Lung microvascular endothelial cell (primary cell): ENCODE measurements around the gene SSBP4. TPM values are rescaled to one million over a fixed set of nuclear protein-coding genes. Genes with fewer than 3 reads are reported as not detected.
A peak's percentile ranks its signal among the peaks of the same experiment; 100 is the strongest.

Source experiments
- DNase-seq, 2 donors: peaks; one replicate each; pipeline versions ENCODE4 v3.0.0 to v3.0.0-alpha.2; 2010; ENCODE audit warnings: low read depth in 2 of 2
- total RNA-seq: library from RNA; depleted of rRNA; stranded (reverse); fragments of >200 nt; gene quantifications from 2 replicates; pipeline ENCODE4 v1.2.1, GENCODE V29; 2014

Gene SSBP4
- total RNA-seq, 1 donor from 2014 or later = 45.8 TPM

DNA sequence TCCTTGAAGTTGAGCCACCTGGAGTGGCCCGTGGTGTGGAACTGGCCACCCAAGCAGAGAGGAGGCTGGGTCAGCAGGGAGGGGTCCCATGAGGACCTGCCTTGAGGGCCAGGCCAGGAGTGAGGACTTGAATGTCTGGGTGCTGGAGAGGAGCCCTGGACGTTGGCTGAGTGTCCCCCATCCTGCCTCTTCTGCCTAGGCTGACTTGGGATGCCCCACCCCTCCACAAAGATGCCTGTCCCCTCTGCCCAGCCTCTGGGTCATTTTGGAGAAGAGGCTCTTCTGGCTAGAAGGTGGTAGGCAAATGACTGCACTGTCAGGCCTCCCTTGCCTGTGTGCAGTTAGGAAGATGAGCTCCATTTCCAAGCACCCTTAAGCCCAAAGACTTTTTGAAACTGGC, 1.7 kb downstream of the SSBP4 start:
- DNase-seq = no peak

DNA sequence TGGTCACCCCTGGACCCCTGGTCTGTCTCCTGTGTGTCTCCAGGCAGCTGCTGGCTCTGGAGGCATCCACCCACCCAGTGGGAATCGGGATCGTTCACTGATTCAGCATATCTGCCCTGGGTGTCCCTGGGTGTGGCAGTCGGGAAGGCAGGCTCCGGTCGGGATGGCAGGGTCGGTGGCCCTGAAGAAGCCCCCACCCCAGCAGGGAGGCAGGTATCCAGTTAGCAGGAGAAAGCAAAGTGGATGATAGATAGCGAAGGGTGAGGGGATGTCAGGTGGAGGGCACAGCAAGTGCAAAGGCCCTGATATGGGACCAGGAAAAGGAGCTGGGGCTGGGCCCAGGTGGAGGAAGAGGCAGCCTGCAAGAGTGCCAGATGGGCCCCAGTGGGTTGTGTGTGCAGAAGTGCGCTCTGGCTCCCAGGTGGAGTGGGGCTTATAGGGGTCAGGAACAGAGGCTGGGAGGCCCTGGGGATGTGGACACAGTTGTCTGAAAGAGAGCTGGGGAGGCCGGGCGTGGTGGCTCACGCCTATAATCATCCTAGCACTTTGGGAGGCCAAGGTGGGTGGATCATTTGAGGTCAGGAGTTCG, 2.3 kb downstream of the SSBP4 start:
- DNase-seq = no peak

DNA sequence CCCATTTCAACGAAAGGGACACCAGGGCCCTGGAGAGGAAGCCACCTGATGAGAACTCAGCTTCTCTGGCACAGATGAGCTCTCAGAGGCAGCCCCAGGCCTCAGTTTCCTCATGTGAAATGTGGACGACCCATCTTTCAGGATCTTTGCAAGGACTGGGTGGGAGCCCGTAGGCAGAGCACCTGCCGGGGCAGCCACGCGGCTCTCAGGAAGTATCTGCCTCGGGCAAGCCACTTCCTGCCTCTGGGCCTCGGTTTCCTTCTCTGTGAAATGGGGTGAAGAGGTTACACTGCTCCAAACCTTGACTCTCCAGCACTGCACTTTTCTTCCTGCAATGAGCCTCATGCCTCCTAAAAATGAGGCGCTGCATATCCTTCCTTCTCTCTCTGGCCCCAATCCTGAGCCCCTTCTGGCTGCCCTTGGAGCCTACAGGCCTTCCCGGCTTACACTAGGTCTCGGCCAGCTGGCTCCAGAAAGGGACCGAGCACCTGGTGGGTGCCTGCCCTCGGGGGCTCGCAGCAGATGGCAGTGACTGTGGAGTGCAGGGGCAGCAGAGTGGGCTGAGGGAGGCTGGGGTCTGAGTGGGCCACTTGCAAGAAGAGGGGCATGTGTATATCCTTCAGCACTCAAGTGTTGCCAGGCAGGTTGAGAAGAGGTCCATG, 3.5 kb downstream of the SSBP4 start:
- no peak for DNase-seq

DNA sequence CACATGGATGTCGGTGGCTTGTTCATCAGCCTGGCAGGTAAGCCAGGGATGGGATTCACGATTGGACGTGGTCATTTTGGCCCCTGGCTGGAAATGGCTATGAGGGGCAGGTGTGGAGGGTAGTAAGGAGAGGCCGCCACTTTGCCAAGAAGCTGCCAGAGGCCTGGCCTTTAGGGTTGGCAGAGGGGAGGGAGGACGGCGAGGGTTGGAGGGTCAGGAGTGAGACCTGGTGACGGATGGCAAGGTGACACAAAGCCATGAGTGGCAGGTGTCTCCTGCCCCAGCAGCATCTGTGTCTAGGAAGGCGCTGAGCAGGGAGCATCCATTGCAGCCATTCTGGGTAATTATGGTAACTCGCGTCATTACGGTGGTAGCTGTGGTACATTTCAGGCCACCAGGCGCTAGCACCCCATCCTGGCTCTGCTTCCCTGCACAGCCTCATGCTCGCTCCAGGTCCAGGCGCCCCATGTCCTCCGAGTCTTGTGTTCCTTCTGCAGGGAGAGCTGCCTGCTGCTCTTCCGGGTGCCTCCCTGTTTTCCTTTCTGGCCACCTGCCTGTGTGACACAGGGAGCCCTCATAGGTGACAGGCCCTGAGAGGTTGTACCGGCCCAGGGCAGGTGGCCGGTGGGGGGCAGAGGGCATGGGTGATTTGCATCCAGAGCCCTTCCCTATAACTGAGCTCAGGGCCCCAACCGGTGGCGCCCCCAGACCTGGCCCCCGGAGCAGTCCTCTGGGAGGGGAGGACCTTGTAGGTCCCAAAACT, 4.2 kb downstream of the SSBP4 start:
- no peak for DNase-seq

DNA sequence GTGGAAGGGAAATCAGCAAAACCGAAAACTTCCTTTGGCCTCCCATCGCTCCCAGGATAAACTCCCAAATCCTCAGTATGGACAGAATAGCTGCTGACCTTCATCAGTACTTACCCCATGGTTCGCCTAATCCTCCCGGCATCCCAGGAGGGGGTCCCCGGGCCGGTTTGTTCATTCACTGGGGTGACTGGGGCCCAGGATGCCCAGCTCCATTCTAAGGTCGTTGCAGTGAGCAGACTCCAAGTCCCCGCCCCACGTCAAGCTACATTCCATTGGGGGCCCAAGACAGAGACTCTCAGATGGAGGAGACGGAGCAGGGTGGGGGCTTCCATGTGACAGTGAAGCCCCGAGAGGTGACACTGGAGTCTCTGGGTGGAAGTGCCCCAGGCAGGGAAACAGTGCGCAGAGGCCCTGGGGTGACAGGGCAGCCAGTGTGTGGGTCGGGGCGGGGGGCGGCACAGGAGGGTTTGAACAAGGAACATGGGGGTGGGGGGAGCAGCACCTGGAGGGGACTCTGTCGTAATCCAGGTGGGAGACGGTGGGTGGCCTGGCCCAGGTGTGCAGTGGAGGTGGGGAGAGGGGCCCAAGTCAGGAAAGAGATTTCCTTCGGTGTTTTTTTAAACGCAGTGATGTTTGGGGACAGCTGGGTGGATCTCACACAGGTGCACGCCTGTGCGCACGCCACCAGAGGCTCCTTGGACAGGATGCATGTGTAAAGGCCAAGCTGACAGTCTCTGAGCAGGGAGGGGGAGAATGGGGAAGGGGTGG, 5.1 kb downstream of the SSBP4 start:
- no peak for DNase-seq

DNA sequence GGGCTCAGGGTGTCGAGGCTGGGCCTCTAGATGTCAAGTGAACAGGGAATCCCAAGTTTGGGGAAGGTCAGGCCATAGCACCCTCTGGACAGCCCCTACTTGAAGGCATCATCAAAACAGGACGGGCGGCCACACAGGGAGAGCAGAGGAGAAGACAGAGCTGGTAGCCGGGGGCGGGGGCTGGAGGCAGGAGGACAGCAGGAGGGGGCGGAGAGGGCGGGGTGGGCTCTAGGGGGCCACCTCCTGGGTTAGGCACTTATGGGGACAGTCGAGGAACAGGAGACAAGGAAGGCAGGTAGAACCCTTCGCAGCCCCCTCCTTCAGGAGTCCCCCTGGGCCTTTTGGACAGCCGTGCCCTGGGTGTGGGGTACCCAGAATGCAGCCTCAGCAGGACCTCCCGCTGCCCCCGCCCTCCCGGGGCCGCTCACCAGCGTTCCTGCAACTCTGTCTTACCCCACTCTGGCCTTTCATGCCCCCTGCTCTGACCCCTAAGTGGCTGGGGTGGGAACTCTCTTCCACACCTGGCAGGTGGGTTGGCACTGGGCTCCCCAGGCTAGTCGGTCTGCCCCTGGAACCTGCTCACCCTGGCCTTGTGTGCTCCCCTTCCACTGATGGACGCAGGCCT, 5.8 kb downstream of the SSBP4 start:
- DNase-seq = no peak

DNA sequence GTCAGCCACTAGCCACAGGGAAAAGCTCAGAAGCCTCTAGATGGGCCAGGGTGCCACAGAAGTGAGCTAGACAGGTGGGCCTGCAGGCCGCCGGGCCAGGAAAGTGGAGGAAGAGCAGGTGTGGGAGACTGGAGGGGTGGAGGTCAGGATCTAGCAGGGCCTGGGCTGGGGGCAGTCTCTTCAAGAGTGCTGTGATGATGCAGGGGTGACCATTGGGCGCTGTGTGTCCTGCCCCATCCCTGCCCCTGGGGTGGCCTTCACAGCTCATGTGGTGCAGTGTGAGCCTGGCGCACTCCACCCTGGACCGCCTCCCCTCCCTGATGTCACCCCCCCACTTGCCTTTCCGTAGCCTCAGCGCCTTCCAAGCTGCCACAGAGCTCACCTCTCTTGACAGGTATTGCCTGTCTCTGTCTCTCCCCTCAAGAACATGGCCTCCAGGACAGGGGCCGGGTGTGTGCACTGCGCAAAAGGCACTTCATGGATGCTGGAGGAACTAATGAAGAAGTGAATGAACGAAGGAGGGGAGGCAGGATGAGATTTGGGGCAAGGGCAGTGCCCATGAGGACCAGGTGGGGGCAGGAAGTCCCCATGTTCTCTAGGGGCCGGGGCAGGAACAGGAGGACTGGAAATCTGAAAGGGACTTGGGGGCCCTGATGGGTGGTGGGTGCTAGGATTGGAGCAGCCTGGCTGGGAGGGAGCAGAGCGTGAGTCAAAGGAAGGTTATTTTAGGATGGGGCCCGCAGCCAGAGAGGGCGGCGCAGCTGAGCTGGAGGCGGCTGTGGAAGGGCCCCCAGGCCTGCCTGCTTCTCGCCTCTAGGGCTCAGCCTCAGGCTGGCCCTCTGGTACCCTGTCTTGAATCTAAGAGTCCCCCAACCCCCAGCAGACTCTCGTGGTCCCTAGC, 6.6 kb downstream of the SSBP4 start:
- no peak for DNase-seq

DNA sequence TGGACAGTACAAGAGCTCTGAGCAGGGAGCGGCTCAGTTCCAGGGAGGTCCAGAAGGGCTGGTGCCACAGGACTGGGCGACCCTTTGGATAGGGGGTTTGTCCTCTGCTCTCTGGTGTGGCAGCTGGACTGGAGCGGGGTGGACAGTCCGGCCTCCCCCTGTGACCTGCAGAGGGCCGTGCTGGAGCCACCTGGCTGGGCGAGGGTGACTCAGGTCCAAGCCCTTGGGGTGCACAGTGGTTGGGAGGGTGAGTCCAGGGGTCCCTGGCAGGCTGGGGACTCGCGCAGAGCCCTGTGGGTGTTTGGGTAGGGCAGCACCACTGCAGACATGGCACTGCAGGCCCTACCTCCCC, 7.2 kb downstream of the SSBP4 start:
- no peak for DNase-seq

DNA sequence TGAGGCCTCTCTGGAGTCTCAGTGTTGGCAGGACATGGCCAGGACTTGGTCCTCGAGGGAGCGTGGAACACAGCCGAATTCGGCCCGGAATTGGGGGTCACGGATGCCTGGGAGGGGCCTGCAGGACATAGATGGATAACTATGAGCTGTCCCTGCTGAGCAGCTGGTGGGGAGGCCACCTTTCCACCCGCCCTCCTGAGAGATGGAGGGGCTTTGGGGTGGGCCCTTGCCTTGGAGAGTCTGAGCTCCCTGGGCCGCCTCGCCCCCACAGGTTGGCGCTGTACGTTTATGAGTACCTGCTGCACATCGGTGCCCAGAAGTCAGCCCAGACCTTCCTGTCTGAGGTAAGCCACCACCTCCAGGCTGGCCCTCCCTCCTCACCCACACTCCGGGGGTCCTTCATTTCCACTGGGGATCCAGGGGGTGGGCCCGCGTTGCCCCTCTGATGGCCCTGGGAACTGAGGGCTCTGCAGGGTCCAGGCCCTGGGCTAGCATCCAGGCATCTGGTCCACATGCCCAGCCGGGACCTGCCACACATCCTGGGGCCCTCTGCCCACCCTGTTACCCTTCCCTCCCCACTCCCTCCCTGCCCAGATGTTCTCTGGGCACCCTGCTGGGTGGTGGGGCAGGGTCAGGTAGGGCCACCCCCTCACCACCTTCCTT, 8.0 kb downstream of the SSBP4 start:
- no peak for DNase-seq

DNA sequence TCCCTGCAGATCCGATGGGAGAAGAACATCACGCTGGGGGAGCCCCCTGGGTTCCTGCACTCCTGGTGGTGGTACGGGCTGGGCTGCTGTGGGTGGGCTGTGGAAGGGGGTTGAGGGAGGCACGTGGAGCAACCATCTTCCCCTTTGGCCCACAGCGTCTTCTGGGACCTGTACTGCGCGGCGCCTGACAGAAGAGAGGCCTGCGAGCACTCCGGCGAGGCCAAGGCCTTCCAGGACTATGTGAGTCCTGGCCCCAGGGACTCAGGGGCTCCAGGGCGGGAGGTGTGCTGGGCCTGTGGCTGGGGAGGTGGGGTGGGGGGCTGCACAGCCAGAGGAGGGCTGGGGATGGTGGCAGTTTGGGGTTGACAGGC, 8.5 kb downstream of the SSBP4 start:
- no peak for DNase-seq

DNA sequence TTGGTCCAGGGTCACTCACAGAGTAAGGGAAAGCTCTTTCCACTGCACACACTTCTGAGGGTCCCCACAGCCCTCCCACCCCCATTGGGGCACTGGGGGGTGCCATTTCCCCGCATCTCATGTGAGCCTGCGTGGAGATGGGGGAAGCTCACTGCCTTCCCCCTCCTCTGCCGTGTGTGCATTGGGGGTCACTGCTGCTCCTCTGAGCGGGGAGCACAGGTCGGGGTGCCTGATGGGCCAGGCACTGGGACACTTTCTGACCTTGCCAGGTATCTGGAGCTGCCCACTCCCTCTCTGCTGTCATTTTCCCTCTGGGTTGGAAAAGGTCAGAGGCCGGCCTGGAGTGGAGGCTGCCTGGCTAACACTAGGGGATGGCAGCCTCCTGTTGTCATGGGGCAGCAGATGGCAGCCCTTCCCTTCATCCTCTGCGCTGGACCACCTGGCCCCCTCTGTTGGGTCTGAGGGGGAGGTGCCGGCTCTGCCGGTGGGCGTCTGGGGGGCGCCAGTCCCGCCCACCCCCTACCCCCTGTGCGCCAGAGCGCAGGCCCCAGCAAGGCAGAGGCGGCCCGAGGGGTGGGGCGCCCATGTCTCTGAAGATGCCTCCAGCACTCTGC, 9.1 kb downstream of the SSBP4 start:
- DNase-seq = no peak

DNA sequence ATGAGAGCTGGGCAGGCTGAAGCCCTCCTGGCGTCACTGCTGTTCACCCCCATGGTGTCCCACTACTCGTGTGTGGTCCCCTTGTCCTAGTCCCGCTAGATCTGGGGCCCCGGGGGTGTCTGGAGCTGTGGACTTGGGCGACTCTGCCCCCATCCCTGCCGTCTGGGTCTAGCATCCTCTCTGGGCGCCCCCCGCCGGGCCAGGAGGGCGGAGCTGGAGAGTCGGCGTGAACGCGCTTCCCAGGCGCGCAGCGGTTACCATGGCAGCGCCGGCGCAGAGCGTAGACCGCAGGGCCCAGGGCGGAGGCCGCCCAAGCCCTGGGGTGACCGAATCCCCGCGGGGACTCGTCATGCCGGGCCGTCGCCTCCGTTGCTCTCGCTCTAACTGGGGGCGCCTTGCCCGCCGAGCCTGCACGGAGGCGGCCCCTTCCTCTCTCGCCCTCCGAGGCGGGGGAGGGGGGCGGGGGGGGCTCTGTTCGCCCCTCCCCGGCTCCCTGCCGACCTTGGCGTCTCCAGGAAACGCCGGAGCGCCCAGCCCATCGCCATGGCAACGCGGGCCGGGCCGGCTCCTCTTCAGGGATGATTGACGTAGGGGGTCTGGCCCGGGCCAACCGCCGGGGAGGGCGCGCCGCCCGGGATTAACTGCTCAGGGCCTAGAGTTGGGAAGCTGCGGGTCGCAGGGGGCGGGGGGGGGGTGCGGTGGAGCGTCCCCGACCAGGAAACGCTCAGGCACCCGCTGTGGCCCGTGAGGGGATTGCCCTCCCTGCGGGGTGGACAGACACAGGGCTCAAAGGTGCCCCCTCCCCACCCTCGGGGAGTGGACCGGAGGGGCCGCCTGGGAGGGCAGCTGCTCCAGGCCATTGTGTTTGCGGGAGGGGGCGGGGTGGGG, 9.8 kb downstream of the SSBP4 start:
- peak; percentile 81 to 93 for DNase-seq

DNA sequence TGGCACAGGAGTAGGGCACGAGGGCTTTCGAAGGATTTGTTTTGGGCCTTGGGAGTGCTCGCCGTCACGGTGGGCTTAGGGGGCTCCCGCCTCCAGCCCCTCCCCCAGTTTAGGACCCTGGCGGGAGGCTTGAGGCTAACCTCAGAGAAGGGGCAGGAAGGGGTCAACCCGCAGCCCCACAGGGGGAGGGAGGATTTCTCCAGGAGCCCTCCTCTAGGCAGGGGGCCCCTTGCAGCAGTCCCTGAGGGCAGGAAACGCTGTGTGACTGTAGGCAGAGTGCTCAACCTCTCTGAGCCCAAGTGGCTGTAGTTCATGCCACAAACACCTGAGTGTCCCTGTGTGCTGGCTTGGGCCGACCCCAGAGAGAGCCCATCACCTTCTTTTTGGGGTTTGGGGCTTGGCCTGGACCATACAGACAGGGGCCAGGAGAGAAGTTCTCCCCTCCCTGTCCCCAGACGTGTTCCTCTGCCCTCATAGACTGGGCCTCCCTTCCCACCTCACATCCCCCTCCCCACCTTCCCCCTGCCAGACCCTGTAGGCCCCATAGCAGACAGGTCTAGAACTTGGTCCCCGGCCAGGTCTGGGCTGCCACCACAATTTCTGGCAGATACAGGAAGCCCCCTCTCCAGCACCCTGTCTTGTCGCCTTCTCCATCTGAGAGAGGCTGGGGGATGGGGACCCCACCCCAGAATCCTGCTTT, 10.7 kb downstream of the SSBP4 start:
- no peak for DNase-seq

DNA sequence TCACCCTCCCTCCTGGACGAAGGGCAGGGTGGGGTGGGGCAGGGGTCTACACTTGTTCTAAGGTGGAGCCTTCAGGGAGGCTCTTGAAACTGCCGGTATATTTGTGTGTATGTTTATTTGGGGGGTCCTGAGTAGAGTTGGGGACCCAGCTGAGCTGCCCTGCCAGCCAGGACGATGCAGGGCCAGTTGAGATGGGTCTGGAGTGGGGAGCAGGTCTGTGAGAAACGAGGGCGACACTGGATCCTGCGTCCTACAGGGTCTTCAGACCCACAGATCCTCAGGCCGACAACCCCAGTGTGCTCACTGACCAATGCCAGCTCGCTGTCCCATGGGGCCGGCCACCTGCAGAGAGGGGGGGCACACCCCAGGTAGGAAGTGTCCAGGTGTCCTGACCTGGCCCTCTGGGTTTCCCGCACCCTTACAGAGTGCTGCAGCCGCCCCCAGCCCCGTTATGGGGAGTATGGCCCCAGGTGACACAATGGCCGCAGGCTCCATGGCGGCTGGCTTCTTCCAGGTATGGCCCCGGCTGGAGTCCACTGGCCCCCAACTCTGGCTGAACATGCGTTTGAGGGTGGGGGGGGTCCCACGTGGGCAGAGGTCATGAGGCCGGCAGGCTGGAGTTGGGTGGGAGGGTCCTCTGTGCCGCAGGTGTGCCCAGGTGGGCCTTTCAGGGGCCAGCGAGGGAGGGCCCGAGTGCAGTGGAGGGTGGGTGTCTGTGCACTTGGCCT, 11.4 kb downstream of the SSBP4 start:
- DNase-seq = no peak

DNA sequence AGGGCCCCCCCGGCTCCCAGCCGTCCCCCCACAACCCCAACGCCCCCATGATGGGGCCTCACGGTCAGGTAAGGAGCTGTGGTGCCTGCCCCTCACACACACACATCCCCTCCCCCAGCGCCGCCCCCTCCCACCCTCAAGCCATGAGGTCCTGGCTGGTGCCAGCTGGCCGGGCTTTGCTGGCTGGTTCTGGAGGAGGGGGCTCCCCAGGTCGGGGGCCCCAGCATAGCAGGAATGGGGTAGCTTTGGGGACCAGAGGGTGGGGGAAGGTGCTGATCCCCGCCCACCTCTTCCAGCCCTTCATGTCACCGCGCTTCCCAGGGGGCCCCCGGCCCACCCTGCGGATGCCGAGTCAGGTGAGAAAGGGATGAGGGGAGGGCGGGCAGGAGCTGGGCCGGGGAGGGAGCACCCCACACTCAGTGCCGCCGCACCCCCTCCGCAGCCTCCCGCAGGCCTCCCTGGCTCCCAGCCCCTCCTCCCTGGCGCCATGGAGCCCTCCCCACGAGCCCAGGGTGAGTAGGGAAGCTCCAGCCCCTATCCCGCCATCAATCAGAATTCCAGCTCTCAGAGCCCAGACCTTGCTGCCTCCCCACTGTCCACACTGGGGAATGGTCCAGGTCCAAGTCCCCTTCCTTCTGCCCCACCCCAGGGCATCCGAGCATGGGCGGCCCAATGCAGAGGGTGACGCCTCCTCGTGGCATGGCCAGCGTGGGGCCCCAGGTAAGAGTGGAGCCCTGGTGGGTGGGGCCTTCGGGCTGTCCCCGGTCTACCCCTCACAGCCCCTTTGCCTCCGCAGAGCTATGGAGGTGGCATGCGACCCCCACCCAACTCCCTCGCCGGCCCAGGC, 12.4 kb downstream of the SSBP4 start:
- DNase-seq = no peak

DNA sequence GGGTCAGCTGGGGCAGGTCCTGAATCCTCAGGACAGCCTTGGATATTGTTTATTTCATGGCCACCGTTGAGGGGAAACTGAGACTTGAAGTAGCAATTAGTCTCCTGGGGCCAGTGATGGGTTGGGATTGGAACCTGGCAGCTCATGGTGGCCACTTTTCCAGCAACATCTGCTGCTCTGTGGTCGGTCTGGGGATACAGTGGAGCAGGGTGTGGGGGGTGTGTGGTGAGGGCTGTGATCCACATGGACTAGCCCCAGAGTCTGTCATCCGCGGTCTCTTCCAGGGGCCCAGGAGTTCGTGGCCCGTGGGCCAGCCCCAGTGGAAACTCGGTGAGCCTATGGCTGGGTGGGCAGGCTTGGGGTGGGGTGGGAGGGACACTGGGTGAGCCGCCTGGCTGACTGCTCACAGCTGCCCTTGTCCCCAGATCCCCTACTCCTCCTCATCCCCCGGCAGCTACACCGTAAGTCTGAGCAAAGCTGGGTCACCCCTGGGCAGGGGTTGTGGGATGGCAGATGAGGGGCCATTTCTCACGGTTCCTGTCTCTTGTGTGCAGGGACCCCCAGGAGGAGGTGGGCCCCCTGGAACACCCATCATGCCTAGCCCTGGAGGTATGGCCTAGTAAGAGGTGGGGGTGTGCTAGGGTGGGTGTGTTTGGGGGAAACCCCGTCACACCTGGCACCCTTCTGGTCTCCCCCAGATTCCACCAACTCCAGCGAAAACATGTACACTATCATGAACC, 13.2 kb downstream of the SSBP4 start:
- no peak for DNase-seq
